ENCODE results near the gene RACGAP1. TPM values are rescaled to one million over a fixed set of nuclear protein-coding genes. Genes with fewer than 3 reads are reported as not detected.

The RACGAP1 gene
- total RNA-seq, 2 experiments from 2014 or later: 172 to 179 TPM

- ChIA-PET CTCF (interaction anchor here (0.5 to 4.5 kb wide), 58 partner anchors 8 to 575 kb away, joined by 3 to 86 read pairs (median 4); partner anchors contain the start of genes BCDIN3D, COX14, FAIM2 and RACGAP1), POLR2A (interaction anchor here (0.9 to 1.9 kb wide), 13 partner anchors 8 to 274 kb away, joined by 3 to 11 read pairs (median 4); partner anchors contain the start of genes BCDIN3D, RACGAP1 and SMARCD1)
- Mint-ChIP-seq H3K36me3 (ENCODE audit: low read depth) (no peaks in the 10 kb centered on the region), H3K4me1 (peaks cover 55% of the 10 kb centered on the region), H3K27me3 (peaks cover 4% of the 10 kb centered on the region), H3K9me3 (no peaks in the 10 kb centered on the region), H3K27ac (peak overlapping the region; percentile 90), H3K4me3 (peak overlapping the region; percentile 82)
- DNase-seq: peak; percentile 89
Observed at GRCh38 chr12:49945394-49946080, 79.8 kb downstream of the RACGAP1 start.

- no peak for DNase-seq
- Mint-ChIP-seq H3K27ac (peak overlapping the region; percentile 90), H3K4me1 (peaks cover 55% of the 10 kb centered on the region), H3K4me3 (peak overlapping the region; percentile 82), H3K36me3 (ENCODE audit: low read depth) (no peaks in the 10 kb centered on the region), H3K9me3 (no peaks in the 10 kb centered on the region), H3K27me3 (peaks cover 4% of the 10 kb centered on the region)
- ChIA-PET POLR2A (interaction anchor here (1.4 to 1.9 kb wide), 4 partner anchors 8 to 140 kb away, joined by 3 to 11 read pairs (median 8); partner anchors contain the start of gene SMARCD1), CTCF (interaction anchor here (1.0 to 4.5 kb wide), 19 partner anchors 10 to 364 kb away, joined by 3 to 86 read pairs (median 6); partner anchors contain the start of genes FAIM2, SMARCD1 and TMBIM6)
Observed at GRCh38 chr12:49944718-49945117, 80.6 kb downstream of the RACGAP1 start.

- no peak for DNase-seq
- Mint-ChIP-seq H3K36me3 (ENCODE audit: low read depth) (no peaks in the 10 kb centered on the region), H3K4me3 (peak overlapping the region; percentile 82), H3K27me3 (peaks cover 4% of the 10 kb centered on the region), H3K9me3 (no peaks in the 10 kb centered on the region), H3K4me1 (peaks cover 55% of the 10 kb centered on the region), H3K27ac (peak overlapping the region; percentile 90)
- ChIA-PET CTCF (interaction anchor here (1.2 to 2.5 kb wide), 2 partner anchors 14 to 23 kb away, joined by 3 to 22 read pairs; no protein-coding TSS in a partner anchor), POLR2A (no interaction called here)
Observed at GRCh38 chr12:49944046-49944445, 81.2 kb downstream of the RACGAP1 start.

GRCh38 chr12:49943625-49943960 lies 81.7 kb downstream of the RACGAP1 start:
- Mint-ChIP-seq H3K36me3 (ENCODE audit: low read depth) (no peaks in the 10 kb centered on the region), H3K4me3 (peak overlapping the region; percentile 43), H3K4me1 (peaks cover 55% of the 10 kb centered on the region), H3K27me3 (no peaks in the 10 kb centered on the region), H3K27ac (peak overlapping the region; percentile 82), H3K9me3 (no peaks in the 10 kb centered on the region)
- ChIA-PET CTCF (interaction anchor here (1.2 to 2.5 kb wide), 4 partner anchors 14 to 202 kb away, joined by 3 to 22 read pairs (median 4); partner anchors contain the start of genes COX14 and TMBIM6), POLR2A (interaction anchor here (1.4 kb wide), 1 partner anchor 202 kb away, joined by 7 read pairs; the partner anchor contains the start of gene TMBIM6)
- DNase-seq: no peak

GRCh38 chr12:49942921-49943624 lies 82.2 kb downstream of the RACGAP1 start:
- CTCF ChIA-PET: interaction anchor here (0.9 to 2.5 kb wide), 7 partner anchors 11 to 202 kb away, joined by 3 to 22 read pairs (median 4); partner anchors contain the start of genes COX14 and TMBIM6
- H3K27me3 Mint-ChIP-seq: no peaks in the 10 kb centered on the region
- peaks cover 55% of the 10 kb centered on the region for H3K4me1 Mint-ChIP-seq
- H3K4me3 Mint-ChIP-seq: peak overlapping the region; percentile 43
- H3K9me3 Mint-ChIP-seq: no peaks in the 10 kb centered on the region
- H3K27ac Mint-ChIP-seq: peak overlapping the region; percentile 82
- no peaks in the 10 kb centered on the region for H3K36me3 Mint-ChIP-seq (ENCODE audit: low read depth)
- DNase-seq: peak; percentile 73
- POLR2A ChIA-PET: interaction anchor here (0.7 to 1.4 kb wide), 8 partner anchors 14 to 1106 kb away, joined by 3 to 7 read pairs (median 4); partner anchors contain the start of genes LETMD1, RACGAP1, TMBIM6 and TUBA1B

- H3K27me3 Mint-ChIP-seq: no peaks in the 10 kb centered on the region
- no peaks in the 10 kb centered on the region for H3K36me3 Mint-ChIP-seq (ENCODE audit: low read depth)
- no peak overlapping the region for H3K4me3 Mint-ChIP-seq
- H3K27ac Mint-ChIP-seq: peak overlapping the region; percentile 82
- ChIA-PET CTCF (interaction anchor here (0.9 to 2.5 kb wide), 6 partner anchors 10 to 201 kb away, joined by 4 to 22 read pairs (median 4); partner anchors contain the start of genes COX14 and TMBIM6), POLR2A (interaction anchor here (0.7 to 1.4 kb wide), 8 partner anchors 15 to 1106 kb away, joined by 3 to 7 read pairs (median 4); partner anchors contain the start of genes LETMD1, RACGAP1, TMBIM6 and TUBA1B)
- H3K9me3 Mint-ChIP-seq: no peaks in the 10 kb centered on the region
- no peak for DNase-seq
- peaks cover 55% of the 10 kb centered on the region for H3K4me1 Mint-ChIP-seq
Observed at GRCh38 chr12:49942512-49942893, 82.8 kb downstream of the RACGAP1 start.

- Mint-ChIP-seq H3K27ac (peak overlapping the region; percentile 82), H3K9me3 (no peaks in the 10 kb centered on the region), H3K4me1 (peaks cover 55% of the 10 kb centered on the region), H3K4me3 (no peak overlapping the region), H3K36me3 (ENCODE audit: low read depth) (no peaks in the 10 kb centered on the region), H3K27me3 (no peaks in the 10 kb centered on the region)
- ChIA-PET CTCF (interaction anchor here (0.9 to 2.7 kb wide), 7 partner anchors 10 to 201 kb away, joined by 4 to 22 read pairs (median 4); partner anchors contain the start of genes COX14 and TMBIM6), POLR2A (interaction anchor here (0.7 to 1.4 kb wide), 8 partner anchors 15 to 1107 kb away, joined by 3 to 7 read pairs (median 4); partner anchors contain the start of genes LETMD1, RACGAP1, TMBIM6 and TUBA1B)
- DNase-seq: no peak
Observed at GRCh38 chr12:49941556-49942511, 83.5 kb downstream of the RACGAP1 start.

GRCh38 chr12:49939707-49940106 lies 85.6 kb downstream of the RACGAP1 start:
- Mint-ChIP-seq H3K4me3 (no peak overlapping the region), H3K27me3 (peaks cover 7% of the 10 kb centered on the region), H3K36me3 (ENCODE audit: low read depth) (no peaks in the 10 kb centered on the region), H3K9me3 (no peaks in the 10 kb centered on the region), H3K27ac (no peak overlapping the region), H3K4me1 (peaks cover 38% of the 10 kb centered on the region)
- no peak for DNase-seq
- ChIA-PET POLR2A (interaction anchor here (0.8 to 1.5 kb wide), 2 partner anchors 34 to 37 kb away, joined by 3 read pairs; no protein-coding TSS in a partner anchor), CTCF (interaction anchor here (0.6 to 2.7 kb wide), 2 partner anchors 27 to 1088 kb away, joined by 3 to 9 read pairs; no protein-coding TSS in a partner anchor)

GRCh38 chr12:49939307-49939706 lies 86.0 kb downstream of the RACGAP1 start:
- peaks cover 34% of the 10 kb centered on the region for H3K4me1 Mint-ChIP-seq
- no peaks in the 10 kb centered on the region for H3K9me3 Mint-ChIP-seq
- H3K4me3 Mint-ChIP-seq: no peak overlapping the region
- ChIA-PET POLR2A (interaction anchor here (0.8 to 1.5 kb wide), 2 partner anchors 34 to 37 kb away, joined by 3 read pairs; no protein-coding TSS in a partner anchor), CTCF (interaction anchor here (2.7 kb wide), 1 partner anchor 28 kb away, joined by 9 read pairs; no protein-coding TSS in a partner anchor)
- DNase-seq: no peak
- peaks cover 10% of the 10 kb centered on the region for H3K27me3 Mint-ChIP-seq
- H3K27ac Mint-ChIP-seq: no peak overlapping the region
- no peaks in the 10 kb centered on the region for H3K36me3 Mint-ChIP-seq (ENCODE audit: low read depth)

Data from activated CD4-positive, alpha-beta memory T cell treated with anti-CD3 and anti-CD28 coated beads, Interleukin-2, amount 10 ng/mL, durations not matched to agents 7 days and 5 days (primary cell).